H1 (cell line): Measurements from ENCODE around the gene KCNK13. TPM values are rescaled to one million over a fixed set of nuclear protein-coding genes. Genes with fewer than 3 reads are reported as not detected.

Source experiments
- CTCF ChIA-PET: fragments of 300-600 bp; sonication (Branson Sonifier 250); formaldehyde crosslinking; loops from one replicate; lab custom pipeline; 2021; ENCODE audit not compliant: partially characterized antibody; lab: Charles Lee
- POLR2A ChIA-PET: fragments of 300-600 bp; sonication (Branson Sonifier 250); formaldehyde crosslinking; loops from one replicate; lab custom pipeline; 2021; ENCODE audit warnings: inconsistent platforms; ENCODE audit not compliant: partially characterized antibody; lab: Charles Lee
- DNase-seq, 2 experiments: peaks; one replicate each; pipeline versions ENCODE4 v3.0.0 to v3.0.0-alpha.2; 2010 to 2022; ENCODE audit warnings: low spot score in 2 of 2, low read depth in 1 of 2, mixed read lengths in 1 of 2
- FAIRE-seq: peaks from 2 replicates; lab custom pipeline; 2011; peaks lifted over from hg19 to GRCh38; lab: Jason Lieb, UNC
- H2AFZ ChIP-seq: 2 replicates; pipeline ENCODE4 v1.8.1; 2012; ENCODE audit warnings: low read length, inconsistent platforms
- H2AK5ac ChIP-seq: 2 replicates; pipeline ENCODE4 v1.6.1; 2013; ENCODE audit warnings: low read depth, low read length
- H2BK120ac ChIP-seq: replicated peaks from 2 replicates; pipeline ENCODE3; 2013; ENCODE audit warnings: low read depth, low read length, inconsistent platforms
- H2BK12ac ChIP-seq: 2 replicates; pipeline ENCODE4 v1.6.1; 2013; ENCODE audit warnings: low read depth, low read length
- H2BK15ac ChIP-seq: 2 replicates; pipeline ENCODE4 v1.6.1; 2013; ENCODE audit warnings: low read length
- H2BK20ac ChIP-seq: 2 replicates; pipeline ENCODE4 v1.6.1; 2013; ENCODE audit warnings: low read length
- H2BK5ac ChIP-seq: 2 replicates; pipeline ENCODE4 v1.6.1; 2013; ENCODE audit warnings: low read depth, low read length
- H3K14ac ChIP-seq: 2 replicates; pipeline ENCODE4 v1.6.1; 2013; ENCODE audit warnings: inconsistent platforms; ENCODE audit not compliant: insufficient read length
- H3K18ac ChIP-seq: 2 replicates; pipeline ENCODE4 v1.6.1; 2013; ENCODE audit warnings: low read length; ENCODE audit errors: extremely low read depth
- H3K23ac ChIP-seq: 2 replicates; pipeline ENCODE4 v1.6.1; 2013; ENCODE audit warnings: inconsistent platforms; ENCODE audit not compliant: insufficient read length
- H3K23me2 ChIP-seq: 2 replicates; pipeline ENCODE4 v1.6.1; 2013; ENCODE audit warnings: low read depth, low read length
- H3K27ac ChIP-seq: 2 replicates; pipeline ENCODE4 v1.6.1; 2011; ENCODE audit warnings: low read depth, low read length, inconsistent platforms
- H3K27me3 ChIP-seq, 4 experiments: replicated peaks in 1 of 4; 1 replicate in 1 of 4; 2 replicates in 3 of 4; pipeline versions ENCODE4 v1.6.1 to v1.8.1; 2011 to 2013; ENCODE audit warnings: low read length in 3 of 4, mild to moderate bottlenecking in 3 of 4, inconsistent platforms in 2 of 4, mixed read lengths in 2 of 4, moderate library complexity in 1 of 4; ENCODE audit not compliant: control insufficient read depth in 3 of 4, insufficient read depth in 3 of 4; ENCODE audit errors: extremely low read depth in 1 of 4
- H3K36me3 ChIP-seq, 4 experiments: 2 replicates each; pipeline versions ENCODE4 v1.6.1 to v1.8.1; 2011 to 2013; ENCODE audit warnings: mild to moderate bottlenecking in 4 of 4, low read length in 3 of 4, moderate library complexity in 2 of 4, control low read depth in 1 of 4, inconsistent platforms in 1 of 4; ENCODE audit not compliant: insufficient read depth in 4 of 4, control insufficient read depth in 2 of 4
- H3K4ac ChIP-seq: replicated peaks from 2 replicates; pipeline ENCODE3; 2013; ENCODE audit warnings: low read length, low read depth, mixed read lengths, inconsistent platforms; ENCODE audit not compliant: insufficient read length
- H3K4me1 ChIP-seq, 4 experiments: replicated peaks in 1 of 4; 1 replicate in 1 of 4; 2 replicates in 3 of 4; pipeline versions ENCODE4 v1.6.1 to v1.8.1; 2011 to 2013; ENCODE audit warnings: low read length in 3 of 4, inconsistent platforms in 2 of 4, mixed read lengths in 1 of 4; ENCODE audit not compliant: insufficient read depth in 4 of 4, control insufficient read depth in 3 of 4
- H3K4me2 ChIP-seq, 2 experiments: 2 replicates each; pipeline versions ENCODE4 v1.6.1 to v1.8.1; 2011 to 2013; ENCODE audit warnings: low read depth in 2 of 2, low read length in 2 of 2, control low read depth in 1 of 2, inconsistent platforms in 1 of 2, mild to moderate bottlenecking in 1 of 2; ENCODE audit not compliant: insufficient read depth in 1 of 2
- H3K4me3 ChIP-seq, 4 experiments: fragments of 200-600, 300-600 bp in 1 of 4; sonication (generic), shearing (Covaris generic), sonication (Bioruptor Twin) in 1 of 4; 2 replicates each; pipeline versions ENCODE4 v1.5.1 to v1.8.1; 2011 to 2016; ENCODE audit warnings: low read length in 4 of 4, low read depth in 3 of 4, control low read depth in 2 of 4, inconsistent platforms in 2 of 4, mild to moderate bottlenecking in 2 of 4, mixed read lengths in 1 of 4, moderate library complexity in 1 of 4; ENCODE audit not compliant: insufficient read depth in 2 of 4; ENCODE audit errors: extremely low read depth in 1 of 4
- H3K56ac ChIP-seq: replicated peaks from 2 replicates; pipeline ENCODE3; 2013; ENCODE audit warnings: low read depth, mild to moderate bottlenecking, mixed read lengths, low read length, inconsistent platforms; ENCODE audit not compliant: insufficient read length
- H3K79me1 ChIP-seq: 2 replicates; pipeline ENCODE4 v1.6.1; 2013; ENCODE audit warnings: low read depth, low read length, control low read depth
- H3K79me2 ChIP-seq, 2 experiments: 2 replicates each; pipeline versions ENCODE4 v1.6.1 to v1.8.1; 2012 to 2013; ENCODE audit warnings: low read length in 2 of 2, mild to moderate bottlenecking in 2 of 2, inconsistent platforms in 1 of 2; ENCODE audit not compliant: insufficient read depth in 2 of 2, control insufficient read depth in 1 of 2
- H3K9ac ChIP-seq, 4 experiments: replicated peaks in 1 of 4; 1 replicate in 1 of 4; 2 replicates in 3 of 4; pipeline versions ENCODE4 v1.6.1 to v1.8.1; 2011 to 2013; ENCODE audit warnings: low read depth in 3 of 4, low read length in 3 of 4, control low read depth in 2 of 4, mild to moderate bottlenecking in 2 of 4, moderate library complexity in 2 of 4, inconsistent platforms in 1 of 4; ENCODE audit errors: extremely low read depth in 1 of 4
- H3K9me3 ChIP-seq, 2 experiments: 2 replicates each; pipeline versions ENCODE4 v1.6.1 to v1.8.1; 2012 to 2013; ENCODE audit warnings: mild to moderate bottlenecking in 2 of 2, moderate library complexity in 2 of 2, control low read depth in 1 of 2, inconsistent platforms in 1 of 2, low read depth in 1 of 2, low read length in 1 of 2, mixed read lengths in 1 of 2; ENCODE audit not compliant: insufficient read depth in 2 of 2
- H4K20me1 ChIP-seq, 2 experiments: replicated peaks in 1 of 2; 2 replicates each; pipeline versions ENCODE3 to v1.8.1; 2011 to 2013; ENCODE audit warnings: inconsistent platforms in 2 of 2, low read length in 2 of 2, mild to moderate bottlenecking in 1 of 2; ENCODE audit not compliant: insufficient read depth in 2 of 2, control insufficient read depth in 1 of 2
- H4K5ac ChIP-seq: 2 replicates; pipeline ENCODE4 v1.6.1; 2013; ENCODE audit warnings: low read length, low read depth, mixed read lengths, inconsistent platforms; ENCODE audit not compliant: insufficient read length
- H4K8ac ChIP-seq: 2 replicates; pipeline ENCODE4 v1.8.0; 2013; ENCODE audit warnings: mild to moderate bottlenecking, moderate library complexity, low read length, inconsistent platforms; ENCODE audit not compliant: insufficient read depth; ENCODE audit errors: extremely low read depth
- H4K91ac ChIP-seq: replicated peaks from 2 replicates; pipeline ENCODE3; 2013; ENCODE audit warnings: low read length, mixed read lengths, inconsistent platforms; ENCODE audit not compliant: insufficient read length
- EGR1 ChIP-seq: IDR thresholded peaks from 2 replicates; pipeline ENCODE4 v1.6.1; 2011; ENCODE audit warnings: low read depth, low read length, borderline replicate concordance
- WGBS, 2 experiments: shearing (Covaris generic) in 1 of 2; methylation state at CpG; one replicate each; pipeline versions ENCODE4 v1.1.6 to v1.1.7; 2013 to 2015; ENCODE audit warnings: low lambda C conversion rate in 2 of 2, mixed read lengths in 2 of 2, inconsistent platforms in 1 of 2, low coverage in 1 of 2, missing lambda C conversion rate in 1 of 2; ENCODE audit not compliant: insufficient replicate concordance in 2 of 2, insufficient coverage in 1 of 2, insufficient read length in 1 of 2; ENCODE audit errors: extremely low coverage in 1 of 2, missing lambda C conversion rate in 1 of 2; 5-methylcytosine and 5-hydroxymethylcytosine counted together
- polyA plus RNA-seq, 7 experiments: library from polyadenylated mRNA; depleted of rRNA in 3 of 7; stranded (reverse) in 5 of 7; unstranded in 2 of 7; fragments of >200 nt in 5 of 7; fragments of 200-250 nt in 2 of 7; gene quantifications; 1 replicate in 5 of 7; 2 replicates in 1 of 7; 4 replicates in 1 of 7; pipeline versions ENCODE4 v1.2.1 to v1.2.3, GENCODE V29; 2011 to 2013; ENCODE audit warnings: missing spikeins in 2 of 7, mixed read lengths in 2 of 7
- total RNA-seq: library from RNA; stranded (reverse); fragmentation: NEBNext Ultra II Directional; extraction: Animal tissue kit (Norgen Biotek cat#: 25700); gene quantifications from 2 replicates; pipeline ENCODE4 v1.2.1, GENCODE V29; 2021

Gene KCNK13
- total and polyA plus RNA-seq, 2 of the 8 experiments (the other 6 are each of a cell fraction or from before 2014, with no cell fraction given) = 0.39 to 0.48 TPM

DNA sequence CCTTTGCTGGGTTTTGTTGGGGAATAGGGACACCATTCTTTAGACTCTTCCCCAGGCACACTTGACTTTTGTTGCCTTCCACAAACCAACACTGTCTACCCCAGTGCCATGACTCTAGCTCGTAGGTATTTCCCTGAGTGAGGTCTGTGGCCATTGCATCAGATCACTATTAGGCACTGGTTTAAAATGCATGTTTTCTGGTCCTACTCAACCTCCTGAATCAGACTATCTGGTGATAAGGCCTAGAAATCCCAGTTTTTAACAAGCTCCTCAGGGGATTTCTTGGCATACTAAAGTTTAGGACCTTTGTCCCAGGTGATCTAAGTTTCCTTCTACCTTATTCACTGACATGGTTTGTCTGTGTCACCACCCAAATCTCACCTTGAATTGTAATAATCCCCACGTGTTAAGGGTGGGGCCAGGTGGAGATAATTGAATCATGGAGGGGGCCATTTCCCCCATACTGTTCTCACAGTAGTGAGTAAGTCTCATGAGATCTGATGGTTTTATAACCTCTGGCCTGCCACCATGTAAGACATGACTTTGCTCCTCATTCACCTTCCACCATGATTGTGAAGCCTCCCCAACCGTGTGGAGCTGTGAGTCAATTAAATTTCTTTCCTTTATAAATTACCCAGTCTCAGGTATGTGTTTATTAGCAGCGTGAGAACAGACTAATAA lies 106.8 kb downstream of the KCNK13 start:
- CTCF ChIA-PET = interaction anchor here (0.9 to 1.0 kb wide), 2 partner anchors 67 to 101 kb away, joined by 3 read pairs; no protein-coding TSS in a partner anchor
- no peak for DNase-seq
- WGBS, 2 experiments = 89% methylated on average over 4 of the region's 4 CpGs; no CpG with 5 or more reads in 1 of the 2 experiments

More for the DNA sequence above, 106.8 kb downstream of the KCNK13 start:
- no peak overlapping the region for H2BK5ac ChIP-seq
- no peak overlapping the region for H2BK120ac ChIP-seq
- no peak overlapping the region for H3K4ac ChIP-seq
- no peak overlapping the region for H2AFZ ChIP-seq
- H4K91ac ChIP-seq = no peak overlapping the region
- no peak overlapping the region for H3K23ac ChIP-seq
- POLR2A ChIA-PET = no interaction called here
- H3K4me3 ChIP-seq = no peak overlapping the region
- H2BK12ac ChIP-seq = no peak overlapping the region
- no peaks in the 10 kb centered on the region for H3K27me3 ChIP-seq
- H3K18ac ChIP-seq = no peak overlapping the region
- no peak overlapping the region for H2AK5ac ChIP-seq
- no peaks in the 10 kb centered on the region for H3K79me2 ChIP-seq
- no peak overlapping the region for H3K4me2 ChIP-seq
- H3K23me2 ChIP-seq = no peaks in the 10 kb centered on the region
- no peaks in the 10 kb centered on the region for H3K36me3 ChIP-seq
- no peak overlapping the region for H3K56ac ChIP-seq
- H3K9me3 ChIP-seq = no peaks in the 10 kb centered on the region
- no peak for FAIRE-seq
- H2BK15ac ChIP-seq = no peak overlapping the region
- no peaks in the 10 kb centered on the region for H4K20me1 ChIP-seq
- no peak for TF ChIP-seq EGR1
- TF ChIP-seq, all 59 proteins: peak for 0
- H2BK20ac ChIP-seq = no peak overlapping the region
- H4K5ac ChIP-seq = no peak overlapping the region
- H3K79me1 ChIP-seq = no peaks in the 10 kb centered on the region
- no peaks in the 10 kb centered on the region for H3K4me1 ChIP-seq
- no peak overlapping the region for H4K8ac ChIP-seq
- no peak overlapping the region for H3K27ac ChIP-seq
- H3K14ac ChIP-seq = no peak overlapping the region
- no peak overlapping the region for H3K9ac ChIP-seq
